ENCODE measurements around the gene FER.

DNA sequence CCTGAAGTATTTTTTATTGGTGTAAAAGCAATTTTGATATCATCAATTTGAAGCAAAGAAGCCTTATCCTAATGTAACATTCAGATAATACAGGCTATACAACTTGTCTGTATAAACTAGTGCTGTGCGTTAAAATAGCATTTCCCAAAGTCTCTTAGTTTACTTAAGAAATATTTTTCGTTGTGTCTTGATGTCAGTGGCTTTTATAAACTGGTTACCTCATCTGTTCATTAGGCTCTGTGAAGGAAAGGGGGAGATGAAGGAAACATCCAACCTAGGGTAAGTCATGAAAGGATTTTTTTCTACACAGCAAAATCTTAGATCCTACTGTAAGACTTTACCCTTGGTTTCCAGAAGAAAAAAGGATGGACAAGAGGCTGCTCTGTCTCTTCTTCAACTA, 389.2 kb downstream of the FER start:
- no peak for TF ChIP-seq POLR2A (IDR thresholded peaks at IDR 0.05)
- no peak for TF ChIP-seq CTCF (IDR thresholded peaks at IDR 0.05)
